Measurements from ENCODE around the gene CXCR5. TPM values are rescaled to one million over a fixed set of nuclear protein-coding genes. Genes with fewer than 3 reads are reported as not detected.

Gene CXCR5
- total RNA-seq, 2 experiments from 2014 or later, result 1.5 to 1.6 TPM

DNA sequence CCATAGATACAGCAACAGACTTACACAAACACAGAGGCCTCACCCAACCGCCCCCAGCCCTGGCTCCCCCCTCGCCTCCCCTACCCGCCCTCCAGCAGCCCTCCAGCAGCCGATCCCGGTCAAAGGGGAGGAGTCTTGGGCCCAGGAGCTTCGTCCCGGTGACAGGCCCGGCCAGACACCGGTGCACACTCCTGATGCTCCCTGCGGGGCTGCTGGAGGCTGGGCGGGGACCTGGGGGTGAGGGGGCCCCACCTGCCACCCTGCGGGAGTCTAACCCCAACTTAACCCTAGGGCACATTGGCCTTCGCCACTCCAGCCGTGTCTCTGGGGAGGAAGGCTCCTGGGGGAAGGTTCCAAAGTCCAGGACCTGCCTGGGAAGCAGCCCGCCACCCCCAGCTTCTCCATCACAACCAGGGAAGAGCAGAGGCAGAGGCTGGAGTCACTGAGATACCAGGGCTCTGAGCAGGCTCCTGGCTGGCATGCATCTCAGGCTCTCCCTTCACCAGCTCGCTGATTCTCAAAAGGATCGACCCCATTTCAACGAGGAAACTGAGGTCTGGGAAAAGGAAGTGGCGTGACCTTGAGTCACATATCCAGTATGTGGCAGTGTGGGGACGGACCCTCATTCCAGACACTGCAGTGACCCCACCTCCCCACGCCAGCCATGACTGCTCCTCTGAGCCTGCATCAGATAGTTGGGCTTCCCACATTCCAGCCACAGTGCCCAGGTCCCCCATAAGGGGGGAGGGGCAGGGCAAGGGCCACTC is 27.6 kb downstream of the CXCR5 start:
- DNase-seq, result no peak
- Mint-ChIP-seq H3K36me3 (peaks cover 20% of the 10 kb centered on the region), H3K4me3 (peak overlapping the region; percentile 86), H3K27me3 (no peaks in the 10 kb centered on the region), H3K27ac (peak overlapping the region; percentile 100), H3K4me1 (peaks cover 75% of the 10 kb centered on the region), H3K9me3 (no peaks in the 10 kb centered on the region)

DNA sequence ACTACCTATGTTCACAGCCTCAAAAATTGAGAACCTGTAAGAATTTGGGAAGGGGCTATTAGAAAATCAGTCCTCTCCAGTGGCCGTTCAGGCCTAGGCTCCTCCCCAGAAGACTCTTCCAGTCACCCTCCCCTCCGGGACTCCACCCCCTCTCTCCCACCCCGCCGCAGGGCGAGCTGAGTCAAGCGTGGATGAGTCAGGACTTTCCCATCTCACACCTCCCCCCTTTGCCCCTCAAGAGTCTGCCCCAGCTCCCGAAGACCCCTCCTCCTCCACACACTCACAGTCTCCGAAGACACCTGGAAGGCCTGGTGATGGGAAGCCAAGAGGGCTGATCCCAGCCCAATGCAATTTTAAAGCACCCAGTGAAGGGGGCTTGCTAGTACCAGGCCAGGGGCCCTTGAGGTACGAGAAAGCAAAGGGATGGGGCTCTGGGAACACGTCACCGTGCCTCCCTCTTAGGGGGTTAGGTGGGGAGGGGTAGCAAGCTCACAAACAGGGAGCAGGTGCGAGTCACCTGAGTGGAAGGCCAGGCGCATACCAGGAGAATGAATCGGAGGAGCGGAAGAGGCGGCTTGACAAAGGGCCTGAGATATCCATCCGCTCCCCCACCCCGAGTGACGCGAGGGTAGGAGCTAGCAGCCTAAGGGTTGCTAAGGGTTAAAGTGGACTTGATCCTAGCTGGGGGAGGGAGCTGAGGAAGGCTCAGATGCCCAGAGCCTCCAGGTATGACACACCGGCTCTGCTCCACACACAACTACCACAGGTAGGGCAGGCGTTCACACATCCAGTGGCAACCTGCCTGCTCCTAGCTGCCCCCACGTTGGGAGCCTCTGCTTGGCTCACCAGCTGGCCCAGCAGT is 28.4 kb downstream of the CXCR5 start:
- H3K9me3 Mint-ChIP-seq, result no peaks in the 10 kb centered on the region
- DNase-seq, result peak; percentile 88
- H3K27me3 Mint-ChIP-seq, result no peaks in the 10 kb centered on the region
- H3K4me3 Mint-ChIP-seq, result peak overlapping the region; percentile 86
- H3K4me1 Mint-ChIP-seq, result peaks cover 78% of the 10 kb centered on the region
- peak overlapping the region; percentile 100 for H3K27ac Mint-ChIP-seq
- peaks cover 16% of the 10 kb centered on the region for H3K36me3 Mint-ChIP-seq

DNA sequence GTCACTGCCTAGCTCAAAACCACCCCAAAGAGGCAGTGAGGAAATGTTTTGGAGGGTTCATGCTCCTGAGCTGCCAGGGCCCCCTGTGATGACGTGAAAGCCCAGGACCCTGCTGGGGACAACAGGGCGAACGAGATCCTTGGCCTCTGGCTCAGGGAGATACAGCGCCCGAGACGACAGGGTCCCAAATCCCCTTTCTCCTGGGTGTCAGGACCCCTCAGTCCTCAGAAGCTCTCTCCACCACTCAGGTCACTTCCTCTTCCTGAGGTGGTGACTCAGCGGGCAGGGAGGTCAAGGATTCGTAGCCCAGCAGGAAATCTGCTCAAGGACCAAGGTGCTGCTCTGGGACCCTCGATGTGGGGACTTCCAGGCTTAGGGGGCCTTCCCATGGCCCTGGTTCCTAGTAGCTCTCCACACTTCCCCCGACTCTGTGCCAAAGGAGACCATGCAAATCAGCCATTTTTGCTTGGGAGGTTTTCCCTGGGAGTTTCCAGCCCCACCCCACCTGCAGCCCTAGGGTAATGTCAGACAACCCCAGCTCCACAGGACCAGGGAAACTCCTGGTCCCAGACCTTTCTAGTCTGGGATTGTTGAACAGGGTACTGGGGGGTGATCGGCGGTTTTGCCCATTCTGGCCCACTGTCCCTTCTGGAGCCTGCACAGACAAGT is 29.2 kb downstream of the CXCR5 start:
- peak overlapping the region; percentile 100 for H3K27ac Mint-ChIP-seq

DNA sequence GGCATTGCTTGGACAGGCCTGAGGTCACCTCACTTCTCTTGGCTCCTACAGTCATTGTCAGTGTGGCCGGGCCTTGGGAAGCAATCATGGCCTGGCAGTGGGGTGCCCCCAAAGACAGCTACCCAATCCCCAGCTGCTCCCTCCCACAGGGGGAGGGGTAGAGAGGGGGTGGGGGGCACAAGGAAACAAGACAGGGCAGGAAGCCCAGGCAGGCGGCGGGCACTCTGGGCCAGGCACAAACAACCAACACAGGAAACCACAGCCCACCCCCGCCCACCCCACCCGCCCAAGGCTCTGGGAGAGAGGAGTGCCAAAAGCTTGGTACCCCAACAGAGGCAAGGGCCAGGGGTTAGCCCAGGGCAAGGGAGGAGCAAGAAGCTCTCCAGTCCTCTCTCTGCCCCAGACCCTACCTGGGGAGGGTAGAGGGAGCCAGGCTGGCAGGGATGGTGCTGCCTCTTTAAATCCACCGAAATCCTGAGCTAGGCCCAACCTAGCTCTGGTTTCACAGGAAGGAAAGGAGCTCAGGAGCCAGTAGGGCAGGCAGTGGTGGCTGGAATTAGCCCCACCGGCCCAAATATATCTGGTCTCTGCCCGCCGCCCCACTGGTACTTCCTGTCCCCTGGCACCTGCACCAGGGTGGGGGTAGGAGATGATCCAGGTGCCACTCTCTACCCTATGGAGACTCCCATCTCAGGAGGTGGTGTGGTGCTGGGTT is 29.9 kb downstream of the CXCR5 start:
- Mint-ChIP-seq H3K27me3 (no peaks in the 10 kb centered on the region), H3K4me1 (peaks cover 75% of the 10 kb centered on the region), H3K4me3 (peak overlapping the region; percentile 86), H3K9me3 (no peaks in the 10 kb centered on the region), H3K36me3 (peaks cover 9% of the 10 kb centered on the region), H3K27ac (peak overlapping the region; percentile 100)
- no peak for DNase-seq

More for the DNA sequence above, 29.2 kb downstream of the CXCR5 start:
- peak overlapping the region; percentile 86 for H3K4me3 Mint-ChIP-seq
- peak; percentile 49 for DNase-seq
- H3K4me1 Mint-ChIP-seq, result peaks cover 78% of the 10 kb centered on the region
- H3K9me3 Mint-ChIP-seq, result no peaks in the 10 kb centered on the region
- H3K36me3 Mint-ChIP-seq, result peaks cover 9% of the 10 kb centered on the region
- H3K27me3 Mint-ChIP-seq, result no peaks in the 10 kb centered on the region

DNA sequence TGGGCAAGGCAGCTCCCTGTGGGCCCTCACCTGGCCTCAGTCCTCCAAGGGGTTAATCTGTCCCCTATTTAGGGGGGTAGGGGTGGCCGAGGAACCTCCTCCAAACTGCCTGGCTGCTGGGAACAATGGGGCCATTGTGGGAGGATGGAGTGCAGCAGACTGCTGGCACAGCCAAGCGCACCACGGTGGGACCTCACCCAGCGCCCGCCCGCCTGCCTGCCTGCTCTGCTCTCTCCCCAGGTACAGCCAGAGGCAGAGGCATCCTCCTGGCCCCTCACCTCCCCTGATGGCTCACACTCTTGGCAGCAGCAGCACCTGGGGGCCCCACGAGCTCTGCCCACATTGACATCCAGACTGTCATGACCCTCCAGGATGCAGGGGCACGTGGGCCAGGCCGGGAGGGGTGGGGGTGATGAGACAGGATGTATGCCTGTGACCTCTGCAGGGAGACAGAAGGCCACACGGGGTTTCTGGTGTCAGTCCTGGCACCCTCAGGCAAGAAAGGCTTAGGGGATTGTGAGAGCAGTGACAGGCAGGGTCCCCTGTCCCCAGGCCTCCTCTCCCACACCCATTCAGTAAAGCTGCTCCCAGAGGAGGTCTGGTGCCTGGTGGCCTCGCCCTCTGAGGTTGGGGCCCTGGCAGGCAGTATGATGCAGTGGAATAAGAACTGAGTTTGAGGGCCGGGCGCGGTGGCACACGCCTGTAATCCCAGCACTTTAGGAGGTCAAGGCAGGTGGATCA is 30.7 kb downstream of the CXCR5 start:
- H3K4me3 Mint-ChIP-seq, result peak overlapping the region; percentile 79
- peaks cover 73% of the 10 kb centered on the region for H3K4me1 Mint-ChIP-seq
- H3K27ac Mint-ChIP-seq, result peak overlapping the region; percentile 100
- H3K27me3 Mint-ChIP-seq, result no peaks in the 10 kb centered on the region
- DNase-seq, result peak; percentile 78
- no peaks in the 10 kb centered on the region for H3K9me3 Mint-ChIP-seq
- H3K36me3 Mint-ChIP-seq, result peaks cover 9% of the 10 kb centered on the region

DNA sequence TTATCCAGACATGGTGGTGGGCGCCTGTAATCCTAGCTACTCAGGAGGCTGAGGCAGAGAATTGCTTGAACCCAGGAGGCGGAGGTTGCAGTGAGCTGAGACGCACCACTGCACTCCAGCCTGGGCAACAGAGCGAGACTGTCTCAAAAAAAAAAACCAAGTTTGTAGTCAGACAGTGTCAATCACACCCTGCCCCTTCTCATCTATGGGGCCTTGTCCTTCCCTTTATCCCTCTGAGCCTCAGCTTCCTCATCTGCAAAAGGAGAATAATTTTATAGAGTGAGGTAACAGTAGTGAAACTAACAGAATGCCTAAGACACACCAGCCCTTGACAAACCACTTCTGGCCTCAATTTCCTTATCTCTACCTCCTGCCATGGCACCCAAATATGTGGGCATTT is 31.3 kb downstream of the CXCR5 start:
- Mint-ChIP-seq H3K4me1 (peaks cover 76% of the 10 kb centered on the region), H3K36me3 (peaks cover 9% of the 10 kb centered on the region), H3K4me3 (peak overlapping the region; percentile 79), H3K27me3 (no peaks in the 10 kb centered on the region), H3K27ac (peak overlapping the region; percentile 100), H3K9me3 (no peaks in the 10 kb centered on the region)
- DNase-seq, result no peak

DNA sequence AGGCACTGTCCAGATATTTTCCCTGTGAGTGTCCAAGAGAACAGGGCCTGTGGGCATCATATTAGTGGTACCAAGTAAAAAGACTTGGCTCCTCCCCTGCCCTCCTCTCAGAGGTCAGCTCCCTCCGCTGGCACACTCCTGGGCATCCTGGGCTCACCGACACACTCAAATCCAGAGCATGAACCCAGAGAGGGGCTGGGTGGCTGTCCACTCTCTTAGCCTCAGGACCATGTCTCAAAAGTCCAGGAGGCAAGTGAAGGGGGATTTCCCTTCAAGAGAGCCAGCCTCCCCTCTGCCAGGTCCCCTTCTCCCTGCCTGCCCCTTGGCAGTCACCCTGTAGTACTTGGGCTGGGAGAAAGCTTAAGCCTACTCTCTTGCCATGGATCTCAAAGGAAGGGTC is 31.7 kb downstream of the CXCR5 start:
- Mint-ChIP-seq H3K9me3 (no peaks in the 10 kb centered on the region), H3K36me3 (peaks cover 9% of the 10 kb centered on the region), H3K4me1 (peaks cover 81% of the 10 kb centered on the region), H3K4me3 (peak overlapping the region; percentile 79), H3K27me3 (no peaks in the 10 kb centered on the region), H3K27ac (peak overlapping the region; percentile 100)
- DNase-seq, result no peak

DNA sequence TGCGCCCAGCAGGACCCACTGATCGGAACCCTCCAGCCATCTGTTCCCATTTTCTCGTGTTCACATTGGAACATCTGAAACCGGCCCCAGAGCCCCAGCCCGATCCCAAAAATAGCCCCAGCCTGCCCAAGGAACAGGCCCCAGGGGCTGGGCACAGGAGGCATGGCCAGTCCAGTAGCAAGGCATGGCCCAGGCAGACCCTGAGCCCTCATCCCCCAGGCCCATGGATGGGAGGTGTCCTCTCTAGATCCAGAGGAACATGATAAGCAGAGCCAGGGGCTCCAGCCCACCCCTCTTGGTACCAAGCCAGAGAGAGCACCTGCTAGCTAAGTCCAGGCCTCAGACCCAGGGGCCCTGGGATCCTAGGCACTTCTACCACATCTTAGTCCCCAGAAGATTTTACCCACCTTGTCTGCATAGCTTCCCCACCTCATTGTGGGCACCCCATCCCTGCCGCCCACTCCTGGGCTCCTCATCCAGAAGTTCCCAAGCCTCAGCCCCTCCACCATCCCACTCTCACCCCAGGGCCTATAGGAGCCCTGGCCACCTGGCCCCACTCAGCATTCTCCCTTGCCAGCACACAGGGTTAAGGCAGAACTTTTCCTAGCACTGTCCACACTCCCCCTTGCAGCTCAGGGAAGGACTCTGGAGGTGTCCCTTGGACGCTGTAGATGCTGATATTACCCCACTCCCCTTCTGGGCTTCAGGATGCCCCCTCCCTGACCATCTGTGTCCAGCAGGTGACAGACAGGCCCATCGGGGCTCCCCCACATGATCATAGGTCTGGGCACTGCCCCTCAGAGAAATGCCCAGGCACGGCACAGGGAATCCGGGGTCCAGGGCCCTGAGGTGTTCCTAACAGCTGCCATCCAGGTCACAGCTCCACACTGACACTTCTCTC is 32.5 kb downstream of the CXCR5 start:
- Mint-ChIP-seq H3K36me3 (peaks cover 9% of the 10 kb centered on the region), H3K27ac (peak overlapping the region; percentile 100), H3K9me3 (no peaks in the 10 kb centered on the region), H3K4me3 (peak overlapping the region; percentile 92), H3K27me3 (no peaks in the 10 kb centered on the region), H3K4me1 (peaks cover 82% of the 10 kb centered on the region)
- no peak for DNase-seq

DNA sequence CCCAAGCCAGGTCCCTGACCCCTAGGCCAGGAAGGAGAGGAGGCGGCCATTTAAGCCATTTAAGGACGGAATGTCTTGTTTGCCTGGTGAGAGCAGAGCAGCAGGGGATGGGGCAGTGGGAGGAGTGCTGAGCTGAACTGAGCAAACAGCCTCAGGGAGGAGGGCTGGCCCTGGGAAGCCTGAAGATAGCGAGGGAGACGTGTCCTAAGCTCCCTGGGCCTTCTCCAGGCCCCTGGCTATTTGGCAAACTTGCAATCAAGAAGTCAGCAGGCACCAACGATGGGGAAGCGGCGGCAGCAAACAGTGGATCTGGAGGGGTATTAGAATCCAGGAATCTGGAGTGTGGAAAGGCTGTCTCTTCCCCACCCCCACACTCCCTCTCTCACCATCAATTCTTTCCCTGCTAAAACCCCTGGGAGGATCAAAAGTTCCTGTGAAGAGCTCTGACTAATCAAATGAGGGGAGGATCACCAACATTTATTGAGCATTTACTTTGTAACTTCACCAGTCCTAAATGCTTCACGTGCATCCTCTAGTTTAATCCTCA is 33.2 kb downstream of the CXCR5 start:
- Mint-ChIP-seq H3K36me3 (peaks cover 9% of the 10 kb centered on the region), H3K4me1 (peaks cover 79% of the 10 kb centered on the region), H3K27me3 (no peaks in the 10 kb centered on the region), H3K4me3 (peak overlapping the region; percentile 92), H3K27ac (peak overlapping the region; percentile 100), H3K9me3 (no peaks in the 10 kb centered on the region)
- DNase-seq, result no peak

DNA sequence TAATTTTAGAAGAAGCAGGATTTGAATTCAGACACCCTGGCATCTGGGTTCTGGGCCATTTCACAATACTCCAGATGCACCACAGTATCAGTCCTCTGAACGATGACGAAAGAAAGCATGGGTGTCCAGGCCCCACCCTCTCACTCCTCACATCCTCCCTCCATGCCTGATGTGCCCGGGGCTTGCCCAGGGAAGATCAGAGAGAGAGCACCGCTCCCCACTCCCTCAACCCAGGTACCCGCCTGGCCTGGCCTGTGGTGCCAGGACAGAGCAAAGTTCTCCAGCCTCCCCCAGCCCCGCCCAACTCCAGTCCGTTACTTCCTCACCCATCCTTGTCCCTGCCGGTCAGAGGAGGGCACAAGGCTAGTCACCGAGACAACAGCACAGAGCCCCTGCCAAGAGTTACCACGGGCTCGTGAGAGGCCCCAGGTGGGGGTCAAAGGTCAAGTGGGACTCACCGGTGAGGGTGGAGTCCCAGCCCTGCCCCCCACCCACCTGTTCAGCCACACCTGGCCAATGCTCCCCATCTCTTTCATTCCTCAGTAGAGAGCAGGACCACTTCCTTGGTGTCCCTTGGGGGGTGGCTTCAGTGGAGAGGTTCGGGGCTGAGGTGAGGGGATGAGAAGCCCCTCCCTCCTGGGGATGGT is 33.9 kb downstream of the CXCR5 start:
- DNase-seq, result peak; percentile 69
- Mint-ChIP-seq H3K27ac (peak overlapping the region; percentile 100), H3K27me3 (no peaks in the 10 kb centered on the region), H3K4me3 (peak overlapping the region; percentile 92), H3K9me3 (no peaks in the 10 kb centered on the region), H3K4me1 (peaks cover 73% of the 10 kb centered on the region), H3K36me3 (peaks cover 9% of the 10 kb centered on the region)

DNA sequence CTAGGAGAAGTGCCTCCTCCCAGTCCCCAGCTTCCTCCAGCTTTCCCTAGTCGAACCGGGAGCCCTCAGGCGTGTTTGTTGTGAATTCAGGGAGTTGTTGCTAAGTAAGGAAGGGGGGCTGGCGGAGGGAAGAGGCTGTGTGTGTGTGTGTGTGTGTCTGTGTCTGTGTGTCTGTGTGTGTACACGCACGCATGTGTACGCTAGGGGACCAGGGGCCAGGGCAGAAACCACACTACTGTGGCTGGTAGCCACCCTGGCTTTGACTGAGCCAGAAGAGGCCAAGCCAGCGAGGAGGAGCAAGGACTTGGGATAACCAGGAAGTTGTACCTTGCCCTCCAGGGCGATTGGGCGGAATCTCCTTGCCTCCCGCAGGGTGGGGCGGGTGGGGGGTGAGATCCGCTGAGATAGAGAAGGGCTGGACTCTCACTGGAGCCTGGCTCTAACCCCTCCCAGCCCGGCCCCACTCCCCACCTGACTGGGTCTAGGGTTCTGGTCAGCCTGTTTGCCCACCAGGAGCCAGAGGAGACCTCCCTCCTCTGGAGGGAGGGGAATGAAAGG is 34.5 kb downstream of the CXCR5 start:
- Mint-ChIP-seq H3K4me1 (peaks cover 71% of the 10 kb centered on the region), H3K27me3 (no peaks in the 10 kb centered on the region), H3K9me3 (no peaks in the 10 kb centered on the region), H3K36me3 (peaks cover 9% of the 10 kb centered on the region), H3K27ac (peak overlapping the region; percentile 100), H3K4me3 (peak overlapping the region; percentile 92)
- DNase-seq, result peak; percentile 54

DNA sequence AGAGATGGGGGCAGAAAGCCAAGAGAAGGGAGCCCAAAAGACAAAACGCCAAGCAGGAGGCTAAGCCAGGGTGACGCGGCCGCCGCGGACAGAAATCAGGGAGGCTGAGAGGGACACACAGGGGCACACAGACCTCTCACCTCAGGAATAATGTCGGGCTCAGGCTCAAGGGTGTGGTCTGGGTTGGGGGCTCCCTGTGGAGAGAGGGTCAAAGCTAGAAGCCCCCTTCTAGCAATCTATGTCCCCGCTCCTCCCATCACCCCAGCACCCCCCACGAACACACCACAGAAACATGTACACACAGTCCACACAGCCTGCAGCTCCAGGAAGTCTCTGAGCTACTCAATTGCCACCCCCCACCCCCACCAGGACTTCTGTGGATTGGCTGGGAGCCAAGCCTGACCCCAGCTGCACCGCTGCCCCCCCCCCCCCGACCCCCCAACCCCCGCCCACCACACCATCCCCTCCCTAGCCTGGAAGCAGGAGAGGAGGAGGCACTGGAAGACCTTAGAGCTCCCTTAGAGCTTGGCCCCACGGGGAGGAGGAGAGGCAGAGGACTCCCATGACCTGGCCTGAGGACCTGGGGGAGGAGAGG is 35.1 kb downstream of the CXCR5 start:
- Mint-ChIP-seq H3K27ac (peak overlapping the region; percentile 100), H3K4me3 (peak overlapping the region; percentile 92), H3K4me1 (peaks cover 72% of the 10 kb centered on the region), H3K27me3 (no peaks in the 10 kb centered on the region), H3K9me3 (no peaks in the 10 kb centered on the region), H3K36me3 (peaks cover 9% of the 10 kb centered on the region)
- DNase-seq, result no peak
